Activated CD4-positive, alpha-beta T cell treated with anti-CD3 and anti-CD28 coated beads, Interleukin-2, amount 50 U/mL, for 4 hours (primary cell): ENCODE results near the gene SUCNR1.
"Not testable (repeated sequence)": the region's sequence is repeated elsewhere in the genome, so short reads cannot be mapped to it uniquely, and the experiment has no call there.

ENCODE experiments used
- DNase-seq, 2 experiments: peaks; one replicate each; pipeline ENCODE4 v3.0.0-alpha.2; 2020

The SUCNR1 gene

DNA sequence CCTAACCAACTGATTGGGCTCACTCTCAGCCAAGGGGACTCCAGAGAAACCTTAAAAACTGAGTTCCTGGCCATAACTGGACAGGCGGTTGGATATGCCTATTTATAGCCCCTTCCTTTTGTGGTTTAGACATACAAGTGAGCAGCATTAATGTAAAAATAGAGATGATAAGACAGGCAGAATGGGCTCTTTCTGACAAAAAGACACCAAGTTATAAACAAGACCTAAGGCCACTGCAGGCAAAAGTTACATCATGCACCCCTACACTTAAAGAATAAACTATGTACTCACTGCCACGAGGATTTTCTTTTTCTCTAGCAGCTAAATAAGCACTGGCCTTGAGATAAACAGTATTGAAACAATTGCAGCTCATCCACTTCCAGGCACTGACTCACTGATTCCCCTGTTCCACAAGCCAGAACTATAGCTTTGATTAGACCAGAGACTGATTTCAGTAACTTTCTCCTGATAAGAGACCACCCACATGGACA is 30.1 kb downstream of the SUCNR1 start:
- DNase-seq: no peak

DNA sequence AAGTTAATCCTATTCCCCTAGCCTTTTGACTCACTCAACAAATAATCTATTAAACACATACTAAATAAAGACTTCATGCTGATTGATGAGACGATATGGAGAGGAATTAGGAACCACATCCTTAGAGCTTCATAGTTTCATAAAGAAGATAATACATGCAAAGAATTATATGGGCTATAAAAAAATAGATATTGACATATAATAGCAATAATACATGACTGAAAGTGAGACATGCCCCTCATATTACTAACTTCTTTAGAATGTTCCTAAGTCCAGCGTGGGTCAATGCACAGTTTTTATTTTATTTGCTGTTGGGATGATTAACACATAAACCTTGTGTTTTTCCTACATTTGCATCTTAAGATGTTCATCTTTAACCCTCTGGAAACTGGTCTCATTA is 32.2 kb downstream of the SUCNR1 start:
- no peak for DNase-seq

DNA sequence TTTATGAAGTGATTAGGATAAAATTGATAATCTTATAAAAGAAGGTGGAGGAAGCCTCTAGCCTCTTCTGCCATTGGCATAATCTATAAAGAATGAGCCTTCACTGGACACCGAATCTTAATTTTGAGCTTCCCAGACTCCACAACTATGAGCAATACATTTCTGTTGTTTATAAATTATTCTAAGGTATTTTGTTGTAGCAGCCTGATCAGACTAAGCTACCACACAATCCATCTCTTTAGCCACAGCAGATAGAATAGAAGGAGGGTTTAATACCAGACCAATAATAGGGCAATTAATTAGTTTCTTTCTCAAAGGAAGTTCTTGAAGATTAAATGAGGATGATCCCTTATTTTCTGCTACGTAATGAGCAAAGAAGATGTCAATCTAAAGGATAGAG is 33.3 kb downstream of the SUCNR1 start:
- DNase-seq: no peak

DNA sequence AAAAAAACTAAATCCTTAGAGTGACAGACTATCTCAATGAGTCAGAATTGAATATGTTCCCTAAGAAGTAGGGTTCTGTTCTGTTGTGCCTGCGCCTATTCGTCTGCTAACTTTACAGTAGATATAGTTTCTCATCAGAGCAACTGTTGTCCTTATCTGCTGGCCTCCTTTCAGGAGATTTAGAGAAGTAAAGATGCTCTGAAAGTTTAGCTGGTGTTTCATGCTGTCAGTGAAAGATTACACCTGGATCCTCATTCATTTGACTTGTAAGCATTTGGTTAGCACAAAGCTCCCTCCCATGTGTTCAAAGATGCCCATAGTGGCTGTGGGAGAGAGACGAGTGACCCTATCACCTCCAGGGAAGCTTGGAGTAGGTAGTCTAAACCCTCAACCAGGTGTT is 35.0 kb downstream of the SUCNR1 start:
- DNase-seq: no peak

DNA sequence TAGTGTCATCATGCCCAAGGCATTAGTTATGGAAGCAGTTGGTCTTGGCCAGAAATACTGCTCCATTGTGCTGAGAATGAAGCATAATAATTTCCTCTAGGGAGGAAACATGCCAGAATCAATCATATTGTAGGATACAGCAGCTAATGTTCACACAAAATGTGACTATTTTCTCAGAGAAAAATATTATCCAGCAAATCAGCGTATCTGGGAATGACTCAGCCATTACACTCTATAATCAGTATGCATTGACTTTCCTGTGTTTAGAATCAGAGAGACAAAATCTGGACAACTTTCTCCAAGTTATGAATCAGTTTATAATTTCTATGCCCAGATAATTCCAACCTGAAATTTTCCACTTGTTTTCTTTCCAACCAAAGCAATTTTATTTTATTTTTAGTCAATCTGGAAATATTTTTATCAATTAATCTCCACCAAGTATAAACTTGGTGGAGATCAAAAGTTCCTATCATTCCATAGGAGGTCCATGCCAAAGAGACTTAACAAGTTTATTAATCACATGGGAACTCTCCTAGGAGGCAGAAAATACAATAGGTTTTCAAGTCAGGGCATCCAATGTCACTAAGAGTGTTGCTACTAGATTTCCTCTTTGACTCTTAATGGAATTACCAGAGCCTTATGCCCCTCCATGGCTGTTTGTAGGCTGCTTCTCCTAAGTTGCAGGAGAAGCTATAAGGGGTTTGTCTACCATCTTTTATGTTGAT is 36.4 kb downstream of the SUCNR1 start:
- no peak for DNase-seq

DNA sequence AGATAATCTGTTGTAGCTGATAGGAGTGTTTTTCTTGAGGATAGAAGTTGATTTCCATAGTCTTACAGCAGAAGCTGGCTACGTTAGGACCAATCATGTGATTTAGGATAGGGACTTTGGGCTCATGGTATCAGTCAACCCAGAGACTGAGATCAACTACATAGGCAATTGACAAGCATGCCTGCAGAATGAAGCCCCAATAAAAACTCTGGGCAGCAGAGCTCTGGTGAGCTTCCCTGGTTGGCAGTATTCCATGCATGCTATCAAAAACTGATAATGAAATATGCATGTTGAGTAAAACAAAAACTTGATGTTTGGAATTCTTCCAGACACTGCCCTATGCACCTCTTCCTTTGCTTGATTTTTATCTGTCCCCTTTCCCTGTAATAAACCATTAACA is 38.0 kb downstream of the SUCNR1 start:
- DNase-seq: no peak

DNA sequence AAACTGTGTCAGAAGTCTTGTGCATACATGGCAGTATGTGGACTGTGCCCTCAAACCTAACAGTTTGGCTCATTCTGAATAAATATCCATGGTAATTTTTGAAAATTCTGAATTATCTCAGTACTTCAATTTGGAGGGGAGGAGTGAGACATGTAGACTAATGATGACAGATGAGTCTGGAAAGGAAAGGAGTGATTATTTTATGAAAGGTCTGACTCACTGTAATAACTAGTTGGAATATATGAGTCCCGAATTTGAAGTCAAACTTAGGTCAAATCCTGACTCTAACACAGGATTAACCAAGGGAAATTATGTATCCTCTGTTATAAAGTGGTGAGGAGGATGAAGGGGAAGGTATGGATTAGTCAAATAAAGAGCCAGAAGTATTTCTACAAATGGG is 38.6 kb downstream of the SUCNR1 start:
- no peak for DNase-seq

DNA sequence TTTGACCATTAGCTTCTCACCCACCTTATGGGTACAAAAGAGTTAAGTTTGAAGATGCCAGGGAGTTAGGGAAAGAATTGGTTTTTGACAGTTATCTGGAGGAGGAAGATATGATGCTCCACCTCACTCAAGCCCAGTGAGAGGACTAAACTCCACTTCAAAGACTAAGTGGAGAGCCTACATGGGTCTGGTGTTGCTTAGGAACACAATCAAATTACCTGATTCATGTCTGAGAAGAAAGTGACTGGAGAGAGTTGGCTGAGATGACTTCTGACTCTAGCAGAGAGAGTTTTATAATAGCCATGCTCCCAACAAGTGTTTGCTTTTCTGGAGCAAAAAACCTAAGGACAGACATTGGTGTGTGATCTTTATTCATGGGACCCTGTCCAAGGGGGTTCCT is 43.3 kb downstream of the SUCNR1 start:
- no peak for DNase-seq

DNA sequence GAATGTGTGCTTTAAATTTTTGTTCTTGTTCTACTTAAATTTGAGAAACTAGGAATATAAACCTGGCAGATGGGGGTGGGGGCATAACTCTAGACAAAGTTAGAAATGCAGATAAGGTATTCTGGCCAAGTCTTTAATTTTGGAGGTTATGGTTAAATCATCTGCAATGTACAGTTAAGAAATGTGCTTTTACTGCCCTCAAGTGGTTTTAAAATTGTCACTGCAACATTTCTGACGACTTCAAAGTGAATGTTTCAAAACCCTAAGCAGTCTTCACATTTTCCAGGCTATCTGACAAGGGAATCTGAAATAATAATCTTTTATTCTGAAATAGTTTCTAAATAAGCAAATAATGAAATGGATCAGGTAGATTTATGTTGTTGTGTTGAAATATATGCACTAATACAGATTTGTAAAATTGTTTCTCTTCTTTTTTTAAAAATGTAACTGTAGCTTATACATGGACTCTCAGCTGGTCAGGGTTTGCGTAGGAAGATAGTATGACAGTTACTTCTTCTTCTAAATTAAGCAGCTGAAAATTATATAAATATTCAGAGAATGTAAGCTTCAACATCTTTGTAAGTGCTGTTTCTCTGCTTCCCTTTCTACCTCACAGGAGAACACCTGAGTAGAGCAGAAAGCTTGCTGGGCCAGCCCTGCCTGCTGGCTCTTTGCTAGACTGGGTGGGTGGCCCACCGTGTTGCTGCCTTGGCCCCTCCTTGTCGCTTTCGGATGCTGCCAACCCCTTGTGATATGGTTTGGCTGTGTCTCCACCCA is 45.0 kb downstream of the SUCNR1 start:
- no peak for DNase-seq

DNA sequence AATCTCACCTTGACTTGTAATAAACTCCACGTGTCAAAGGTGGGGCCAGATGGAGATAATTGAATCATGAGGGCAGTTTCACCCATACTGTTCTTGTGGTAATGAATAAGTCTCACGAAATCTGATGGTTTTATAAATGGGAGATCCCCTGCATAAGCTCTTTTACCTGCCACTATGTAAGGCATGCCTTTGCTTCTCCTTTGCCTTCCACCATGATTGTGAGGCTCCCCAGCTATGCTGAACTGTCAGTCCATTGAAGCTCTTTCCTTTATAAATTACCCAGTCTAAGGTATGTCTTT is 45.5 kb downstream of the SUCNR1 start:
- DNase-seq: no peak

DNA sequence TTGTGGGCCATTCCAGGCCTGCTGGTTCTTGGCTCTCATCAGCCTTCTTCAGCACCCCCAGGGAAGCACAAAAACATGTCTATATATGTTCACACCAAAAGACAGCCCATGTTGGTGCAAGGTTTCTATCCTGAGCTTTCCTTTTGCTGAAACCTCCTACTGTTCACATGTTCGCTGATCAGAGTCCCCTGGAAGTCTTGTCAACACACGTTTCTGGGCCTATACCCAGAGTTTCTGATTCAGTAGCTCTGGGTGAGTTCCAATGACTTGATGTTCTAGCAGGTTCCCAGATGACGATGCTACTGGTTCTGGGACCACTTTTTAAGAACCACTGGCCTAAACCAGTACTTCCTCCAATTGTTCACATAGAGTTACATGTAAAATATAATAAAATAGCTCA is 46.0 kb downstream of the SUCNR1 start:
- DNase-seq: no peak

DNA sequence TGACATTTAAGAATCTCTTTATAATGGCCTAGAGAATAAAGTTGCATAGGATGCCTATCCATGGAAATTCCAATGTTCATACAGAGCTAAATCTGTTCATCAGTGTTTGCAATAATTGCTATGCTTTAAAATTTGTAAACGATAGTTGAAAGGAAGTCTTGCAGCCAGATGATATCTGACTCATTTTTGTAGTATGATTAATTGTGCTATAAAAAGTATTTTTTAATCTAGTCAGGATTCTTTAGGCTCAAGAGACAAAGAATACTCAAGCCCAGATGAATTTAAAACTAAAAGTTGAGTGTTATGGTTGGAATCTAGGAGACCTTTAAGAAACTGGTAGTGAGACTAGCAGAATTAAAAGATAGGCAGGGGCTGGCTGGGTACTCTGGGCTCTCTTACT is 50.5 kb downstream of the SUCNR1 start:
- DNase-seq: no peak

DNA sequence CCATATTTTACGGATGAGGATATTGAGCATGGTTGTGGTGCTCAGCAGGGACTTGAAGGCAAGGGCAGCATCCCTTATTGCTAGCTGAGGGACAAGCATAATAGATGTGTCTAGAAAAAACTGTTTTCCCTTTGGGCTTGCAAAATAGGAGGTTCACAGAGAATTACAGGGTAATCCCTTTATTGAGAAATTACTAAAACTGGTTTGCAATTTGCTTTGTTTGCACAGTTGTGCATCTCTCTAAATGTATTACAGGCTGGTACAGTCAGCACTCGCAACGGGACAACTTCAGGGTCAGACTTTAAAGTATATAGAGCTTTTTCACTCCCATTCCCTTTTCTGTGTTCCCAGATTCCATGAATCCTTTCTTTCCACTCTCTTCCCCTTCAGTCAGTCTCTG is 51.3 kb downstream of the SUCNR1 start:
- no peak for DNase-seq

DNA sequence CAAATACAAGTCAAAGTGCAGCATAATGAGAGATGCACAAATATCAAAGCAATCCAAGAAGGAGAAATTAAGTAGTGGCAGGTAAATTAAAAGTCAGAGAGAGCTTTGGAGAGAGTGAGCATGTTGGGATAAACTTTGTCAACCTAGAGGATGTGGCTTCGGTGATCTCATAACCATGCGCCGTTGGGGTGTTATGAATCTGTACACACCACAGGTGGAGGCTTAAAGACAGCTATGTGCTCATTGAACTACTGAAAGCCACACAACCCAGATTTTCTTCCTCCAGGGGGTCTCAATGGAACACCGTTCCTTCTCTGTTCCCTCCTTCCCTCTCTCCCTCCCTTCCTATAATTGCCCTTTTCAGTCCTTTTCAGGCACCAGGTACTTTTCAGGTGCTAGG is 52.0 kb downstream of the SUCNR1 start:
- no peak for DNase-seq

DNA sequence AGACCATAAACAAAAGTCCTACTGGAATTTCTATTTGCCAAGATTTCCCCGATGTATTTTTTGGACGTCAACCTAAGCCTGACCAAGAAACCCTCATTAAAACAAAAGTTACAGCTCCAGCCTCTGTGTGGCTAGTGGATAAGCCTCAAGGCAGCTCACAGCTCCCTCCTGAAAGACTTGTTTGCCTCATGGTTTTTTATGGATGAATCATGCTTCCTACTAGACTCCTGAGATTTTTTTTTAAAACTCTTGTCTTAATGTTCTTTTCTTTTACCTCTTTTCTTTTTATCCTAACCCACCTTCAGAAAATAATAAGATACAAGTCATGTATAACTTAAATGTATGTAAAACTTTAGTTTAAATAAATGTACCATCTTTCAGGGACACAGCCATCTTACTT is 52.4 kb downstream of the SUCNR1 start:
- no peak for DNase-seq

DNA sequence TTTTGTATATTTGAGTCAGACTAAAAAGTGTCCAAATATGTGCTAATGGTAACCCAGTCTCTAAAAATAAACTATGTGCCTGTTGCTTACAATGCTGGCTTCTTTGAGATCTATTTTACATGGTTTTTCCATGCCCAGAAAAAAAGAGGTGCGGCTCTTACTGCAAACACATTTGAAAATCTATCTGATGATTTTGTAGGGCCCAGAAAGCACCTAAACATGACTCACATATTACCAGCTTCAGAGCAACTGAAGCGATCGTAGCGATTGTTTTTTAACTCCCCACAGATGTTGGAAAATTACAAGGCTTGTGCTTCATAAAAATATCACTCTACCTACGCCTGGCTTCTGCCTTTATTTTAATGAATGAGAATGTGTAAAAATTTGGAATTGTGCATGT is 53.5 kb downstream of the SUCNR1 start:
- DNase-seq: no peak

DNA sequence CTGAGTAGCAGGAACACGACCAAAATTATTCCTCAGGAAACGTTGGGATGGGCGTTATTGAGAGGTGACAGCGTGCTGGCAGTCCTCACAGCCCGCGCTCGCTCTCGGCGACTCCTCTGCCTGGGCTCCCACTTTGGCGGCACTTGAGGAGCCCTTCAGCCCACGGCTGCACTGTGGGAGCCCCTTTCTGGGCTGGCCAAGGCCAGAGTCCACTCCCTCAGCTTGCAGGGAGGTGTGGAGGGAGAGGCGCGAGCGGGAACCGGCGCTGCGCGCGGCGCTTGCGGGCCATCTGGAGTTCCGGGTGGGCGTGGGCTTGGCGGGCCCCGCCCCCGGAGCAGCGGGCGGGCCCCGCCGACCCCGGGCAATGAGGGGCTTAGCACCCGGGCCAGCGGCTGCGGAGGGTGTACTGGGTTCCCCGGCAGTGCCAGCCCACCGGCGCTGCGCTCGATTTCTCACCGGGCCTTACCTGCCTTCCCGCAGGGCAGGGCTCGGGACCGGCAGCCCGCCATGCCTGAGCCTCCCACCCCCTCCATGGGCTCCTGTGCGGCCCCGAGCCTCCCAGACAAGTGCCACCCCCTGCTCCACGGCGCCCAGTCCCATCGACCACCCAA is 54.6 kb downstream of the SUCNR1 start:
- DNase-seq: not testable (repeated sequence)

DNA sequence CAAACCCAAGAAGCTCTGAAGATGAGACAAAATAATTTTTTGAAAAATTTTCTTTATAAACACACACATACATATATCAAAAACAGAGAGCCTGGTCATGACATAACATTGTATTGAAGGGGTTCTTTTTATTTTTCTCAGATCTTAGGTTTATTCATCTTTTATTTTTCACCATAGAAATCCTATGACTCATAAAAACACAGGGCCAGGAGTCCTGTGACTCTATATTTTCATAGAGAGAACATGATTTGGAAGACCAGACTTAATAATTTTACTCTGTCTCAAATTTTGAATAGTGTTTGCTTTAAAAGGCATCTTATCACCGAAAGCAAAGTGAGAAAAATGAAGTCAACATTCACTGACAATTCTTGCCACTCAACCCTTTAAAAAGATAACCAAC is 57.7 kb downstream of the SUCNR1 start:
- DNase-seq: no peak

DNA sequence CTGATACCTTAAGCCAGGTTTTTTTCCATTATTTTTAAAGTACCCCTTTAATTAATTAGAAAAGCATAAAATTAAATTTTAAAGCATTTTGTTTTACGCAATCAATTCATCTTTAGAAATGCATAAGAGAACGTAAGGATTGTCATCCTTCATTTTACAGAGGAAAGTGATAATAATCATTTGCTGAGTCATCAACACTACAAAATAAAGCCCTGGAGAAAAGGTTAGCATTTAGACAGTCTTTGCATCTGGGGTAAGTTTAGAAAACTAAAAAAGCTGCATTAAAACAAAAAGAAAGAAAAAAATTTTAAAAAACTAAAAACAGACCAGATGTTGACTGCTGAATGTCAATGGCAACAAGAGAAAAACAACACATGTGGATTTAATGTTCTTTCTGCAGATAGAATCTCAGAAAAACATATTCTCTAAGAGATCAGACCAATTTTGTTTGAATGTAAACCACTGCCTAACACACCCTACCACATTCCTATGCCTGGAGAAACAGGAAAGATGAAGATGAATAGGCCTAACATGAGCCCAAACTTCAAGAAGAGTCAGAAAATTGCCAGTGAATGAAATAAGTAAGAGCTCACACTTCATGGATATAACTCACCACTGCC is 59.9 kb downstream of the SUCNR1 start:
- no peak for DNase-seq
